Fibroblast of lung (primary cell): ENCODE data around the gene WDR81. TPM values are rescaled to one million over a fixed set of nuclear protein-coding genes. Genes with fewer than 3 reads are reported as not detected.

Experiments used
- DNase-seq, 2 donors: peaks; one replicate each; pipeline versions ENCODE4 v3.0.0 to v3.0.0-alpha.2; 2010; ENCODE audit warnings: low read depth in 2 of 2
- H2AFZ ChIP-seq: 2 replicates; pipeline ENCODE4 v1.5.1; 2012; ENCODE audit warnings: low read length, control low read depth, inconsistent platforms
- H3K27ac ChIP-seq: 2 replicates; pipeline ENCODE4 v1.5.1; 2011; ENCODE audit warnings: low read length, control low read depth; ENCODE audit not compliant: insufficient read depth
- H3K27me3 ChIP-seq: 2 replicates; pipeline ENCODE4 v1.5.1; 2011; ENCODE audit warnings: mild to moderate bottlenecking, low read length; ENCODE audit not compliant: control insufficient read depth, insufficient read depth
- H3K36me3 ChIP-seq: 2 replicates; pipeline ENCODE4 v1.5.1; 2011; ENCODE audit warnings: low read length; ENCODE audit not compliant: control insufficient read depth, insufficient read depth
- H3K4me1 ChIP-seq: 2 replicates; pipeline ENCODE4 v1.5.1; 2011; ENCODE audit warnings: low read length; ENCODE audit not compliant: control insufficient read depth, insufficient read depth; ENCODE audit errors: extremely low read depth
- H3K4me2 ChIP-seq: 2 replicates; pipeline ENCODE4 v1.5.1; 2011; ENCODE audit warnings: low read length, control low read depth; ENCODE audit not compliant: insufficient read depth; ENCODE audit errors: extremely low read depth
- H3K4me3 ChIP-seq, 4 experiments: fragments of 200-600 bp in 1 of 4; sonication (generic) in 1 of 4; replicated peaks in 1 of 4; 2 replicates each; pipeline ENCODE4 v1.5.1; 2011 to 2016; ENCODE audit warnings: low read length in 4 of 4, low read depth in 3 of 4, mild to moderate bottlenecking in 3 of 4, control low read depth in 2 of 4, inconsistent platforms in 1 of 4, mixed read lengths in 1 of 4; ENCODE audit not compliant: insufficient read depth in 1 of 4; ENCODE audit errors: control extremely low read depth in 1 of 4
- H3K79me2 ChIP-seq: 2 replicates; pipeline ENCODE4 v1.5.1; 2012; ENCODE audit warnings: mild to moderate bottlenecking, low read length, inconsistent platforms; ENCODE audit not compliant: control insufficient read depth, insufficient read depth
- H3K9ac ChIP-seq: 2 replicates; pipeline ENCODE4 v1.5.1; 2011; ENCODE audit warnings: mild to moderate bottlenecking, low read length, control low read depth; ENCODE audit not compliant: insufficient read depth
- H3K9me3 ChIP-seq: 2 replicates; pipeline ENCODE4 v1.5.1; 2012; ENCODE audit warnings: low read depth, low read length; ENCODE audit not compliant: control insufficient read depth, insufficient read depth
- H4K20me1 ChIP-seq: 2 replicates; pipeline ENCODE4 v1.5.1; 2011; ENCODE audit warnings: low read length; ENCODE audit not compliant: control insufficient read depth, insufficient read depth; ENCODE audit errors: extremely low read depth
- CTCF ChIP-seq, 2 donors: IDR thresholded peaks in 1 of 2; conservative IDR thresholded peaks in 1 of 2; 1 replicate in 1 of 2; 2 replicates in 1 of 2; pipeline ENCODE4 v1.5.1; 2011 to 2012; ENCODE audit warnings: low read length in 2 of 2, control low read depth in 1 of 2, inconsistent platforms in 1 of 2, low read depth in 1 of 2, mild to moderate bottlenecking in 1 of 2
- EZH2 ChIP-seq: IDR thresholded peaks from 2 replicates; pipeline ENCODE4 v1.5.1; 2012; ENCODE audit warnings: low read length, control low read depth, mild to moderate bottlenecking; ENCODE audit errors: missing control alignments
- polyA plus RNA-seq, 2 donors: library from polyadenylated mRNA; depleted of rRNA in 1 of 2; stranded (reverse) in 1 of 2; unstranded in 1 of 2; fragments of >200 nt; gene quantifications; 2 replicates each; pipeline ENCODE4 v1.2.1, GENCODE V29; 2011 to 2012; ENCODE audit warnings: missing spikeins in 1 of 2
- total RNA-seq: library from RNA; depleted of rRNA; stranded (reverse); fragments of >200 nt; gene quantifications from 2 replicates; pipeline ENCODE4 v1.2.1, GENCODE V29; 2014

The WDR81 gene
- total and polyA plus RNA-seq, 2 donors (not counting 1 experiment from before 2014, with no cell fraction given), result 5.4 to 31.5 TPM

GRCh38 chr17:1712271-1712670, 12.2 kb upstream of the WDR81 start:
- peaks cover 41% of the 10 kb centered on the region for H3K79me2 ChIP-seq
- peaks cover 12% of the 10 kb centered on the region for H4K20me1 ChIP-seq
- H3K27me3 ChIP-seq, result no peaks in the 10 kb centered on the region
- peaks cover 28% of the 10 kb centered on the region for H3K36me3 ChIP-seq
- no peak overlapping the region for H2AFZ ChIP-seq
- H3K9me3 ChIP-seq, result no peaks in the 10 kb centered on the region
- peak overlapping the region; percentile 92 for H3K4me2 ChIP-seq
- peak overlapping the region; percentile 99 for H3K27ac ChIP-seq
- no peak for TF ChIP-seq EZH2
- no peak for TF ChIP-seq CTCF (conservative IDR thresholded peaks at IDR 0.05 in 1 of 2, IDR thresholded peaks at IDR 0.05 in 1 of 2; ENCODE audit: low read depth in 1 of 2, low read length in 2 of 2)
- H3K9ac ChIP-seq, result no peak overlapping the region
- DNase-seq, result no peak
- H3K4me1 ChIP-seq, result peaks cover 19% of the 10 kb centered on the region
- peak overlapping the region in 2 of 4 experiments; percentile 87 to 93 for H3K4me3 ChIP-seq

- peaks cover 12% of the 10 kb centered on the region for H4K20me1 ChIP-seq
These were observed 11.2 kb upstream of the WDR81 start for GRCh38 chr17:1713160-1713877.

More at GRCh38 chr17:1713160-1713877, 11.2 kb upstream of the WDR81 start:
- Histone ChIP-seq H3K36me3 (peaks cover 25% of the 10 kb centered on the region), H3K27ac (peak overlapping the region; percentile 99), H3K27me3 (no peaks in the 10 kb centered on the region), H3K4me3 (peak overlapping the region; percentile 72 to 98 (median 90)), H3K9me3 (no peaks in the 10 kb centered on the region), H3K79me2 (peaks cover 41% of the 10 kb centered on the region), H3K4me1 (peaks cover 25% of the 10 kb centered on the region), H3K9ac (peak overlapping the region; percentile 87), H2AFZ (no peak overlapping the region), H3K4me2 (peak overlapping the region; percentile 92)
- TF ChIP-seq EZH2 (no peak), CTCF (conservative IDR thresholded peaks at IDR 0.05 in 1 of 2, IDR thresholded peaks at IDR 0.05 in 1 of 2; ENCODE audit: low read depth in 1 of 2, low read length in 2 of 2) (no peak)
- DNase-seq, result peak in 1 of 2 donors; percentile 18
